Nephron (organoid): ENCODE results near the gene EMB.
"Not testable (repeated sequence)": the region's sequence is repeated elsewhere in the genome, so short reads cannot be mapped to it uniquely, and the experiment has no call there.

Source experiments
- H3K27ac Mint-ChIP-seq, 3 experiments: 2 replicates each; pipeline ENCODE4 v1.8.0; 2020; ENCODE audit warnings: mixed read lengths in 3 of 3, mild to moderate bottlenecking in 2 of 3, moderate library complexity in 1 of 3
- H3K27me3 Mint-ChIP-seq: 2 replicates; pipeline ENCODE4 v1.8.0; 2021; ENCODE audit warnings: low read depth, mild to moderate bottlenecking, moderate library complexity, mixed read lengths
- H3K36me3 Mint-ChIP-seq: 2 replicates; pipeline ENCODE4 v1.8.0; 2020; ENCODE audit warnings: low read depth, mixed read lengths
- H3K4me1 Mint-ChIP-seq: 2 replicates; pipeline ENCODE4 v1.8.0; 2020; ENCODE audit warnings: mixed read lengths
- H3K4me3 Mint-ChIP-seq, 3 experiments: 2 replicates each; pipeline ENCODE4 v1.8.0; 2020; ENCODE audit warnings: mild to moderate bottlenecking in 3 of 3, mixed read lengths in 3 of 3, moderate library complexity in 2 of 3
- H3K9me3 Mint-ChIP-seq: 2 replicates; pipeline ENCODE4 v1.8.0; 2020; ENCODE audit warnings: mixed read lengths
- CTCF ChIP-seq, 3 experiments: fragments of 200-600 bp; sonication (generic); IDR thresholded peaks; one replicate each; pipeline ENCODE4 v1.5.0; 2021; ENCODE audit warnings: antibody characterized with exemption in 3 of 3; ENCODE audit not compliant: unreplicated experiment in 3 of 3

Gene EMB

DNA sequence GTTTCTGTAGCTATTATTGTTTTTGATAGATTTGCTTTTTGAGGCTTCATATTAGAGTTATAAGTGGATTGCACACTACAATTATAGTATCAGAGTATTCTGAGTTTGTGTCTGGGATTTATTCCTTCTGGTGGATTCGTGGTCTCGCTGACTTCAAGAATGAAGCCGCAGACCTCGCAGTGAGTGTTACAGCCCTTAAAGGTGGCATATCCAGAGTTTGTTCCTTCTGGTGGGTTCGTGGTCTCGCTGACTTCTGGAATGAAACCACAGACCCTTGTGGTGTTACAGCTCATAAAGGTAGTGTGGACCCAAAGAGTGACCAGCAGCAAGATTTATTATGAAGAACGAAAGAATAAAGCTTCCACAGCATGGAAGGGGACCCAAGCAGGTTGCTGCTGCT, 6.9 kb upstream of the EMB start:
- H3K27me3 Mint-ChIP-seq, result peaks cover 20% of the 10 kb centered on the region

GRCh38 chr5:50447228-50447627, 6.1 kb upstream of the EMB start:
- H3K9me3 Mint-ChIP-seq, result peaks cover 2% of the 10 kb centered on the region
- no peaks in the 10 kb centered on the region for H3K4me1 Mint-ChIP-seq
- H3K4me3 Mint-ChIP-seq, result no peak overlapping the region
- H3K36me3 Mint-ChIP-seq, result no peaks in the 10 kb centered on the region
- peaks cover 27% of the 10 kb centered on the region for H3K27me3 Mint-ChIP-seq
- TF ChIP-seq CTCF (IDR thresholded peaks at IDR 0.05; ENCODE audit: unreplicated experiment in 3 of 3), result no peak
- H3K27ac Mint-ChIP-seq, result no peak overlapping the region

More for the DNA sequence above, 6.9 kb upstream of the EMB start:
- Mint-ChIP-seq H3K4me3 (no peak overlapping the region), H3K27ac (no peak overlapping the region), H3K9me3 (peaks cover 2% of the 10 kb centered on the region), H3K36me3 (no peaks in the 10 kb centered on the region), H3K4me1 (no peaks in the 10 kb centered on the region)
- TF ChIP-seq CTCF (IDR thresholded peaks at IDR 0.05; ENCODE audit: unreplicated experiment in 3 of 3), result no peak

DNA sequence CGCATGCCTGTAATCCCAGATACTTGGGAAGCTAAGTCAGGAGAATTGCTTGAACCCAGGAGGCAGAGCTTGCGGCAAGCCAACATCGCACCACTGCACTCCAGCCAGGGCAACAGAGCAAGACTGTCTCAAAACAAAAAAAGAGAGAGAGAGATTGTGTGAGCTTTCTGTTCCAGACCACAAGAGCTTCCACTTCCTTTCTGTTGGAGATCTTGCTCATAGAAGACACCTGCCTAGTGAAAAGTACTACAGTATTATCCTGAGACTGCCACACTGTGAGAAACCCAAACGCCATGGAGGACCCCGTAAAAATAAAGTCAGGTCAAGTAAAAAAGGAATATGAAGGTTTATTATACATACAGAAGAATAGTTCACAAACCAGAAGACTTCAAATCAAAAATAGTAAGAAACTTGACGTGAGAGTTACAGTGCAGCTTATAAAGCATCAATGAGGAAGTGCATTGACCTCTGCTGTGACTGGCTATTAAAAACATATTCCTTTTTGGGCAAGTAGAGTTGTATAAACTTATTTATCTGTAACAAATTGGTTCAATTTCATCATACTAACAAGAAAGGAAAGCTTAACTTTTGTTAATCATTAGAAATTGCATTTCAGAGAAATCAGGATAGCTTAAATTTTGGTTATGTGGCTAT, 4.3 kb upstream of the EMB start:
- Mint-ChIP-seq H3K4me3 (no peak overlapping the region), H3K27ac (no peak overlapping the region), H3K36me3 (no peaks in the 10 kb centered on the region), H3K9me3 (no peaks in the 10 kb centered on the region), H3K4me1 (peaks cover 7% of the 10 kb centered on the region), H3K27me3 (peaks cover 43% of the 10 kb centered on the region)
- no peak for TF ChIP-seq CTCF (IDR thresholded peaks at IDR 0.05; ENCODE audit: unreplicated experiment in 3 of 3)

GRCh38 chr5:50442559-50443539, 1.8 kb upstream of the EMB start:
- Mint-ChIP-seq H3K4me3 (peak overlapping the region; percentile 35 to 58 (median 55)), H3K27me3 (peaks cover 57% of the 10 kb centered on the region)
- H3K9me3 Mint-ChIP-seq, H3K27ac Mint-ChIP-seq, H3K4me1 Mint-ChIP-seq, H3K36me3 Mint-ChIP-seq: not testable (repeated sequence)

DNA sequence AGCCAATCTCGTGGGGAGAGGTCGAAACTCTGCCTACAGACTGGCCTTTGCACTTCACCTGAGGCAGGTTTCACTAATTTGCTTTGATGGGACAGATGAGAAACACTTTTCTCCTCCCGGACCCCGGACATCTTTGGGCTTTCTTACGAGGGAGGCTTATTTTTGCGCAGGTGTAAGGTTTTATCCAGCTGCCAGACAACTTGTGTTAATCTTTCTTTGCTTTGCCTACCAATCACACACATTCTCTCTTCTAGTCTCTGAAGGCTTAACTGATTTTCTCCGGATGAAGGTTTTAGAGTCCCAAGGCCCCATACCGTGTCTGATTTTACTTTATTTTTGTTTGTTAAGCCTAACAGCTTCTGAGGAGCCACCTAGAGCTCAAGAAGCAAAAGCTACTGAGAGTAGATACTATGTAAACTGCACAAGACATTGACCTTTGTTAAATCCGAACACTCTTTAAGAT, 436 bp upstream of the EMB start:
- H3K27me3 Mint-ChIP-seq, result peaks cover 59% of the 10 kb centered on the region
- no peak overlapping the region for H3K27ac Mint-ChIP-seq
- TF ChIP-seq CTCF (IDR thresholded peaks at IDR 0.05; ENCODE audit: unreplicated experiment in 3 of 3), result no peak
- peaks cover 7% of the 10 kb centered on the region for H3K4me1 Mint-ChIP-seq
- H3K4me3 Mint-ChIP-seq, result peak overlapping the region; percentile 81 to 87 (median 82)
- H3K9me3 Mint-ChIP-seq, result no peaks in the 10 kb centered on the region
- H3K36me3 Mint-ChIP-seq, result no peaks in the 10 kb centered on the region

- Mint-ChIP-seq H3K9me3 (no peaks in the 10 kb centered on the region), H3K4me3 (no peak overlapping the region), H3K27ac (no peak overlapping the region), H3K36me3 (no peaks in the 10 kb centered on the region), H3K4me1 (peaks cover 7% of the 10 kb centered on the region), H3K27me3 (peaks cover 63% of the 10 kb centered on the region)
- TF ChIP-seq CTCF (IDR thresholded peaks at IDR 0.05; ENCODE audit: unreplicated experiment in 3 of 3), result no peak
These were observed 1.9 kb downstream of the EMB start for GRCh38 chr5:50439221-50439620.

DNA sequence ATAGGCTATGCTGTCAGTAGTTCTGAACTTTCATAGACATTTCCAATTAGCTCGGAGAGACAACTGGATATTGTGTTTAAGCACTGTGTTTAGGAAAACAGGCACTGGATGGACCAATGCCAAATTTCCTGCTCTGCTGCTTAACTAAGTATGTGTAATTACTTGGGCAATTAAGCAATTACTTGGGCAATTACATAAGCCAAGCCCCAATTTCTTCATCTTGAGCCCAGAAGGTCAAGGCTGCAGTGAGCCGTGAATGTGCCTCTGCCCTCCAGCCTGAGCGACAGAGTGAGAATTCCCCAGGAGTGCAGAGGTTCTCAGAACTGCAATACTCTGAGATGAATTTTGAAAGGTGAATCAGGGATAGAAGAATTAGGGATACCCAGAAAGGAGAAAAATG, 3.0 kb downstream of the EMB start:
- H3K9me3 Mint-ChIP-seq, H3K4me3 Mint-ChIP-seq, H3K36me3 Mint-ChIP-seq, H3K4me1 Mint-ChIP-seq, H3K27ac Mint-ChIP-seq: not testable (repeated sequence)
- H3K27me3 Mint-ChIP-seq, result peaks cover 59% of the 10 kb centered on the region
